GM12878 (cell line): ENCODE results near the gene LEKR1. TPM values are rescaled to one million over a fixed set of nuclear protein-coding genes. Genes with fewer than 3 reads are reported as not detected.
"Not testable (repeated sequence)": the region's sequence is repeated elsewhere in the genome, so short reads cannot be mapped to it uniquely, and the experiment has no call there.

ENCODE experiments used
- ATAC-seq: fragments of 200-7000 bp; cut with Tn5 transposase; 3 replicates; pipeline ENCODE4 v1.9.1; 2020; ENCODE audit warnings: mild to moderate bottlenecking, moderate library complexity
- BruUV-seq: library from RNA; stranded (reverse); fragments of 400-500 nt; replicated peaks from 2 replicates; lab custom pipeline; 2021; lab: Mats Ljungman, UMichigan
- CTCF ChIA-PET: fragments of 300-600 bp; sonication (Branson Sonifier 250); formaldehyde crosslinking; extraction: SDS; loops from one replicate; lab custom pipeline; 2021; ENCODE audit warnings: inconsistent platforms; lab: Yijun Ruan, JAX
- POLR2A ChIA-PET: fragments of 350-600 bp; formaldehyde crosslinking; extraction: SDS; loops from one replicate; lab custom pipeline; 2021; ENCODE audit warnings: inconsistent platforms; lab: Charles Lee
- RAD21 ChIA-PET: fragments of 300-600 bp; sonication (Branson Sonifier 250); formaldehyde crosslinking; loops from one replicate; lab custom pipeline; 2023; ENCODE audit warnings: antibody characterized with exemption; ENCODE audit not compliant: unreplicated experiment; lab: Charles Lee
- SMC1A ChIA-PET: fragments of 300-600 bp; sonication (Branson Sonifier 250); formaldehyde crosslinking; loops from one replicate; lab custom pipeline; 2023; ENCODE audit not compliant: unreplicated experiment, uncharacterized antibody; lab: Charles Lee
- DNase-seq: peaks from one replicate; pipeline ENCODE4 v3.0.0-alpha.2; 2011; ENCODE audit warnings: low read depth, low spot score
- FAIRE-seq: peaks from 3 replicates; lab custom pipeline; 2011; peaks lifted over from hg19 to GRCh38; lab: Jason Lieb, UNC
- H2AFZ ChIP-seq: 2 replicates; pipeline ENCODE4 v1.6.0; 2011; ENCODE audit warnings: low read depth, low read length, control low read depth; ENCODE audit not compliant: control insufficient read depth
- H3K27ac ChIP-seq: 2 replicates; pipeline ENCODE4 v1.5.1; 2011; ENCODE audit warnings: control low read depth; ENCODE audit not compliant: control insufficient read depth, insufficient read depth
- H3K27me3 ChIP-seq, 2 experiments: replicated peaks in 1 of 2; 2 replicates each; pipeline versions ENCODE4 v1.6.0 to v1.6.1; 2011; ENCODE audit warnings: low read length in 1 of 2; ENCODE audit not compliant: control insufficient read depth in 2 of 2, insufficient read depth in 2 of 2
- H3K36me3 ChIP-seq, 2 experiments: 2 replicates each; pipeline ENCODE4 v1.5.1; 2011; ENCODE audit warnings: low read length in 1 of 2; ENCODE audit not compliant: control insufficient read depth in 2 of 2, insufficient read depth in 2 of 2
- H3K4me1 ChIP-seq: 2 replicates; pipeline ENCODE4 v1.6.1; 2011; ENCODE audit warnings: mild to moderate bottlenecking, low read length, moderate library complexity, mixed read lengths; ENCODE audit not compliant: control insufficient read depth, insufficient read depth
- H3K4me2 ChIP-seq: 2 replicates; pipeline ENCODE4 v1.6.0; 2011; ENCODE audit warnings: control low read depth; ENCODE audit not compliant: control insufficient read depth, insufficient read depth
- H3K4me3 ChIP-seq: fragments of 200-600 bp; sonication (generic); 2 replicates; pipeline ENCODE4 v1.5.1; 2016
- H3K79me2 ChIP-seq: 2 replicates; pipeline ENCODE4 v1.6.0; 2011; ENCODE audit warnings: low read length; ENCODE audit not compliant: control insufficient read depth, insufficient read depth
- H3K9ac ChIP-seq: 2 replicates; pipeline ENCODE4 v1.8.0; 2011; ENCODE audit warnings: low read length, control low read depth, mixed read lengths; ENCODE audit not compliant: control insufficient read depth, insufficient read depth
- H3K9me3 ChIP-seq: replicated peaks from 3 replicates; pipeline ENCODE4 v1.5.1; 2011; ENCODE audit warnings: mild to moderate bottlenecking, low read length; ENCODE audit not compliant: control insufficient read depth, insufficient read depth
- H4K20me1 ChIP-seq: 2 replicates; pipeline ENCODE4 v1.6.0; 2011; ENCODE audit not compliant: control insufficient read depth, insufficient read depth
- PML ChIP-seq: IDR thresholded peaks from 2 replicates; pipeline ENCODE4 v1.6.1; 2012; ENCODE audit warnings: low read length, inconsistent platforms
- ZNF622 ChIP-seq: fragments of 450-650 bp; IDR thresholded peaks from 2 replicates; pipeline ENCODE4 v1.6.1; 2017; ENCODE audit warnings: mild to moderate bottlenecking, inconsistent platforms
- WGBS: methylation state at CpG from one replicate; pipeline ENCODE4 v1.1.6; 2016; ENCODE audit warnings: low lambda C conversion rate; ENCODE audit not compliant: insufficient replicate concordance, insufficient coverage; ENCODE audit errors: missing lambda C conversion rate; 5-methylcytosine and 5-hydroxymethylcytosine counted together
- in situ Hi-C: fragments of 300-500 bp; cut with MboI; formaldehyde crosslinking; loops from 9 replicates; pipeline ENCODE4 v1.14.3; 2018; ENCODE audit warnings: mixed read lengths
- intact Hi-C: fragments of 100-400 bp; cut with micrococcal nuclease; formaldehyde crosslinking; loops from one replicate; pipeline ENCODE4 v1.14.2; 2022; ENCODE audit not compliant: unreplicated experiment
- polyA plus RNA-seq, 11 experiments: library from polyadenylated mRNA; depleted of rRNA in 4 of 11; unstranded in 6 of 11; stranded (reverse) in 5 of 11; fragments of >200 nt; fragmentation: Nextera tagmentation in 4 of 11; fragmentation: Illumina TruSeq in 1 of 11; extraction: Ambion mirVana in 4 of 11; extraction: Trizol in 1 of 11; gene quantifications; 1 replicate in 1 of 11; 2 replicates in 10 of 11; pipeline versions ENCODE4 v1.2.1 to v1.2.3, GENCODE V29; 2011 to 2016; ENCODE audit warnings: inconsistent platforms in 2 of 11, missing spikeins in 2 of 11, low read depth in 1 of 11
- total RNA-seq, 4 experiments: library from RNA; depleted of rRNA in 3 of 4; stranded (reverse); fragments of >200 nt in 3 of 4; fragmentation: Illumina TruSeq in 1 of 4; extraction: Trizol in 1 of 4; gene quantifications; 2 replicates each; pipeline versions ENCODE4 v1.2.1 to v1.2.3, GENCODE V29; 2013 to 2021

Gene LEKR1
- total and polyA plus RNA-seq, 10 of the 15 experiments (the other 5 are each of a cell fraction or from before 2014, with no cell fraction given), result 0.48 to 3.2 (median 1.3) TPM

- H2AFZ ChIP-seq, RAD21 ChIA-PET, in situ Hi-C loops, H3K9me3 ChIP-seq, H3K36me3 ChIP-seq, H3K9ac ChIP-seq, SMC1A ChIA-PET, DNase-seq, H3K79me2 ChIP-seq, H3K4me1 ChIP-seq, H3K27ac ChIP-seq, BruUV-seq, H3K4me2 ChIP-seq, CTCF ChIA-PET, H3K4me3 ChIP-seq, intact Hi-C loops, H3K27me3 ChIP-seq, H4K20me1 ChIP-seq, FAIRE-seq, POLR2A ChIA-PET, ATAC-seq: not testable (repeated sequence)
- WGBS, result 96% methylated on average over 2 of the region's 2 CpGs
Observed at GRCh38 chr3:156914300-156914699, 88.1 kb downstream of the LEKR1 start.

GRCh38 chr3:156915372-156915771, 89.2 kb downstream of the LEKR1 start:
- intact Hi-C loops, result no loop called here
- ChIA-PET SMC1A (interaction anchor here (0.8 to 1.1 kb wide), 2 partner anchors 13 to 61 kb away, joined by 3 read pairs; no protein-coding TSS in a partner anchor), CTCF (no interaction called here), POLR2A (no interaction called here), RAD21 (no interaction called here)
- Histone ChIP-seq H3K36me3 (no peaks in the 10 kb centered on the region), H3K79me2 (no peaks in the 10 kb centered on the region), H3K9ac (no peak overlapping the region), H3K27me3 (no peaks in the 10 kb centered on the region), H3K4me2 (no peak overlapping the region), H2AFZ (no peak overlapping the region), H4K20me1 (no peaks in the 10 kb centered on the region), H3K9me3 (no peaks in the 10 kb centered on the region), H3K4me1 (no peaks in the 10 kb centered on the region), H3K27ac (no peak overlapping the region), H3K4me3 (no peak overlapping the region)
- no TSS peak for BruUV-seq
- ATAC-seq, result no peak
- in situ Hi-C loops, result no loop called here
- TF ChIP-seq ZNF622 (no peak), PML (no peak)
- WGBS, result 87% methylated on average over 5 of the region's 5 CpGs
- no peak for FAIRE-seq
- DNase-seq, result no peak
